ENCODE data around the gene RNU6-9. TPM values are rescaled to one million over a fixed set of nuclear protein-coding genes. Genes with fewer than 3 reads are reported as not detected.

Gene RNU6-9
- total RNA-seq, 4 donors from 2014 or later: not detected

GRCh38 chr19:879711-880438 lies 13.4 kb upstream of the RNU6-9 start:
- H3K36me3 ChIP-seq: peaks cover 88% of the 10 kb centered on the region
- no peak overlapping the region for H3K27ac ChIP-seq
- H3K27me3 ChIP-seq: no peaks in the 10 kb centered on the region
- H3K9me3 ChIP-seq: no peaks in the 10 kb centered on the region
- DNase-seq (ENCODE audit: low spot score in 2 of 2): no peak
- TF ChIP-seq EP300 (IDR thresholded peaks at IDR 0.05) (no peak), POLR2AphosphoS5 (IDR thresholded peaks at IDR 0.05) (no peak), CTCF (IDR thresholded peaks at IDR 0.05) (no peak), POLR2A (IDR thresholded peaks at IDR 0.05) (no peak)
- peaks cover 10% of the 10 kb centered on the region for H3K4me1 ChIP-seq
- no peak overlapping the region for H3K4me3 ChIP-seq
- 89% methylated on average over 11 of the region's 37 CpGs for WGBS

- 99% methylated on average over 17 of the region's 34 CpGs for WGBS
- no peak for TF ChIP-seq CTCF (IDR thresholded peaks at IDR 0.05)
- no peak for TF ChIP-seq EP300 (IDR thresholded peaks at IDR 0.05)
- TF ChIP-seq POLR2A (IDR thresholded peaks at IDR 0.05): no peak
- TF ChIP-seq POLR2AphosphoS5 (IDR thresholded peaks at IDR 0.05): no peak
- Histone ChIP-seq H3K4me1 (peaks cover 9% of the 10 kb centered on the region), H3K27ac (no peak overlapping the region), H3K36me3 (peaks cover 88% of the 10 kb centered on the region), H3K9me3 (no peaks in the 10 kb centered on the region), H3K27me3 (no peaks in the 10 kb centered on the region), H3K4me3 (no peak overlapping the region)
- DNase-seq (ENCODE audit: low spot score in 2 of 2): no peak
Measured at GRCh38 chr19:881385-882071, 11.8 kb upstream of the RNU6-9 start.

- Histone ChIP-seq H3K36me3 (peaks cover 86% of the 10 kb centered on the region), H3K4me1 (no peaks in the 10 kb centered on the region), H3K4me3 (no peak overlapping the region), H3K9me3 (no peaks in the 10 kb centered on the region), H3K27ac (no peak overlapping the region), H3K27me3 (no peaks in the 10 kb centered on the region)
- 88% methylated on average over 29 of the region's 30 CpGs for WGBS
- TF ChIP-seq POLR2A (IDR thresholded peaks at IDR 0.05) (no peak), POLR2AphosphoS5 (IDR thresholded peaks at IDR 0.05) (no peak), EP300 (IDR thresholded peaks at IDR 0.05) (no peak), CTCF (IDR thresholded peaks at IDR 0.05) (no peak)
- DNase-seq (ENCODE audit: low spot score in 2 of 2): no peak
Measured at GRCh38 chr19:882871-883497, 10.3 kb upstream of the RNU6-9 start.

- TF ChIP-seq POLR2A (IDR thresholded peaks at IDR 0.05) (no peak), EP300 (IDR thresholded peaks at IDR 0.05) (no peak), CTCF (IDR thresholded peaks at IDR 0.05) (no peak), POLR2AphosphoS5 (IDR thresholded peaks at IDR 0.05) (no peak)
- Histone ChIP-seq H3K27ac (no peak overlapping the region), H3K4me3 (no peak overlapping the region), H3K4me1 (no peaks in the 10 kb centered on the region), H3K27me3 (no peaks in the 10 kb centered on the region), H3K36me3 (peaks cover 91% of the 10 kb centered on the region), H3K9me3 (no peaks in the 10 kb centered on the region)
- 87% methylated on average over 22 of the region's 22 CpGs for WGBS
- no peak for DNase-seq (ENCODE audit: low spot score in 2 of 2)
Measured at GRCh38 chr19:883661-884211, 9.5 kb upstream of the RNU6-9 start.

Measured in suprapubic skin (tissue), 4 donors.